ENCODE data around the gene DLG4.

DNA sequence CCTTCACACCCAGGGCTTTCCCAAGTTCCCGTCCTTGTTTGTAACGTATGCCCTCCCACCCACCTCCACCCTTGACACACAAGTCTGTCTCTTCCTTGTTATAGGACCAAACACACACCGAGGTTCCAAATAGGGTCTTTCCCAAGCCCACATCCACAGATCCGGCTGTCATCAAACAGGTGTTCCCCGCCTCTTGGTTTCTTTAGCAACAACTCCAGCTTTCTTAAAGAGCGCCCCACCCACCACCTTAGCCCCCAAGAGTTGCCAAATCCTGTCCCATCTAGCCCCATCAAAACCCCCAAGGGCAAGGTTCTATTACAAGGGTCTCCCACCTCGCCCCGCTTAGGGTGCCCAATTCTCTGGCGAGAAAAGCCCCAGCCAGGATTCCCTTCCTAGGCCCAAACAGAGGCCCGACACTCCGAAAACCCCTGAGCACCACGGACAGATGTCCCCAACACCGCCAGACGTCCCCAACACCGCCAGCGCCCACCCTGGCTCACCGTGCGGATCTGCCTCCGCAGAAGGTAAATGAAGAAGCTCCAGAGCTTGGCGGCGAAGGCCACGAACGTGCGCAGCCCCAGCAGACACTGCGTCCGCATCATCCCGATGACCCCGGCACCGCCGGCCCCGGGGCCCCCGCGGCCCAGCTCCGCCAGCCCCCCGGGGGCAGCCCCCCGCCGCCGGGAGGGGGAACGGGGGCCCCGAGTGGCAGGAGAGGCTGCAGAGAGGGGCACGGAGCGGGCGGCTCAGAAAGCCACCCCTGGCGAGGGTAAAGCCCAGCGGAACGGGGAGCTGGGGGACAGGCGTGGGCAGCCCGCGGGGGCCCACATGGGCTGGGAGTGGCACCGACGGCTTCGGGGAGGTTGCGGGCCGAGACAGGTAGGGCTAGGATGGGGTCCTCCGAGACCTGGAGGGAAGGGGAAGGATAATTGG lies 31.3 kb upstream of the DLG4 start:
- TF ChIP-seq, protein P1, sequence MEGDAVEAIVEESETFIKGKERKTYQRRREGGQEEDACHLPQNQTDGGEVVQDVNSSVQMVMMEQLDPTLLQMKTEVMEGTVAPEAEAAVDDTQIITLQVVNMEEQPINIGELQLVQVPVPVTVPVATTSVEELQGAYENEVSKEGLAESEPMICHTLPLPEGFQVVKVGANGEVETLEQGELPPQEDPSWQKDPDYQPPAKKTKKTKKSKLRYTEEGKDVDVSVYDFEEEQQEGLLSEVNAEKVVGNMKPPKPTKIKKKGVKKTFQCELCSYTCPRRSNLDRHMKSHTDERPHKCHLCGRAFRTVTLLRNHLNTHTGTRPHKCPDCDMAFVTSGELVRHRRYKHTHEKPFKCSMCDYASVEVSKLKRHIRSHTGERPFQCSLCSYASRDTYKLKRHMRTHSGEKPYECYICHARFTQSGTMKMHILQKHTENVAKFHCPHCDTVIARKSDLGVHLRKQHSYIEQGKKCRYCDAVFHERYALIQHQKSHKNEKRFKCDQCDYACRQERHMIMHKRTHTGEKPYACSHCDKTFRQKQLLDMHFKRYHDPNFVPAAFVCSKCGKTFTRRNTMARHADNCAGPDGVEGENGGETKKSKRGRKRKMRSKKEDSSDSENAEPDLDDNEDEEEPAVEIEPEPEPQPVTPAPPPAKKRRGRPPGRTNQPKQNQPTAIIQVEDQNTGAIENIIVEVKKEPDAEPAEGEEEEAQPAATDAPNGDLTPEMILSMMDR (IDR thresholded peaks at IDR 0.05): no peak
- TF ChIP-seq POLR2AphosphoS5 (IDR thresholded peaks at IDR 0.05) (no peak), POLR2A (IDR thresholded peaks at IDR 0.05) (no peak)
